Measurements from ENCODE around the gene JARID2. TPM values are rescaled to one million over a fixed set of nuclear protein-coding genes. Genes with fewer than 3 reads are reported as not detected.

Gene JARID2
- total and polyA plus RNA-seq, 10 of the 15 experiments (the other 5 are each of a cell fraction or from before 2014, with no cell fraction given), result 4.2 to 21.6 (median 11.7) TPM

DNA sequence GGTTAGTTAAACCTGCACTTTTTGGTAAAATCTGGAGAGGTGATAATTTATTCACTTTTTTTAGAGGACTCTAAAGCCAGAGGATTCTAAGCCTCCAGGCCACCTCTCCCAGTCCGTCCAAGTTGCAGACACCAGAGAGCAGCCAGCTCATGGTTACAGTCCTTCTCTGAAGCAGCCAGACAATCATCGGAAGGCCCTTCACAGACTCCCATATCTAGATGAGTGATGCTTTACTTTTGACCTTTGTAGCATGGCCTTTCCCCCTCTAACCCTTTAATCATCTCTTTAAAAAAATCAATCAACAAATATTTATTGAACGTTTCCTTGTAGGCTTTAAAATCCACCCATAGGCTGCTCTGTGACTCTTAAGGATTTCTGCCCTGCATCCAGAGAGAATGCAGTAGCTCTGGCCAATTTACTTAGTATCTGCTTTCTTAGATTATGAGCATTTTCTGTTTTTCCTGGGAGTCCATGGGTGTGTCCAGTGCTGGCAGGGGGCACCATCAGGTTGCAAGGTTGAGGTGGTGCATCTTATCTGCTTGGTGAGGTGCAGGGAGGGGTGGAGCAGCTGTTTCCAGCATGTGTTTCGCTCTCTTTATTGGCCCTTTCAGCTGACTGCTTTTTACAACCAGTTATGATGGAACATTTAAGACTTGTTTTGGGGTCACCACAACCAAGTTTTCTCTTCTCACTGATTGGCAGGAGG lies 58.6 kb downstream of the JARID2 start:
- in situ Hi-C loops (cut with MboI), result no loop called here
- TF ChIP-seq HDAC6 (IDR thresholded peaks at IDR 0.05; ENCODE audit: unreplicated experiment), result no peak
- no peak for TF ChIP-seq TBL1XR1 (IDR thresholded peaks at IDR 0.05; ENCODE audit: low read depth, low read length)
- no peak for TF ChIP-seq HDGF (IDR thresholded peaks at IDR 0.05)
- no peak for TF ChIP-seq STAT1 (conservative IDR thresholded peaks at IDR 0.05)
- Histone ChIP-seq H3K4me2 (ENCODE audit: control insufficient read depth, insufficient read depth) (peak overlapping the region; percentile 79), H3K27ac (ENCODE audit: control insufficient read depth, insufficient read depth) (peak overlapping the region; percentile 87), H3K9ac (ENCODE audit: control insufficient read depth, insufficient read depth, low read length) (0 out of 2 replicates have a peak overlapping the region, but pooled peaks have one; percentile 21), H3K9me3 (replicated peaks; ENCODE audit: control insufficient read depth, insufficient read depth, low read length) (no peaks in the 10 kb centered on the region), H3K4me1 (ENCODE audit: control insufficient read depth, insufficient read depth, low read length) (peaks cover 72% of the 10 kb centered on the region), H3K36me3 (ENCODE audit: control insufficient read depth in 2 of 2, insufficient read depth in 2 of 2, low read length in 1 of 2) (no peaks in the 10 kb centered on the region; a peak in 1 of 4 replicates), H2AFZ (ENCODE audit: control insufficient read depth, low read depth, low read length) (no peak overlapping the region), H4K20me1 (ENCODE audit: control insufficient read depth, insufficient read depth) (no peaks in the 10 kb centered on the region), H3K4me3 (peak overlapping the region; percentile 37; the same call in 1 of the 2 replicates), H3K79me2 (ENCODE audit: control insufficient read depth, insufficient read depth, low read length) (peaks cover 96% of the 10 kb centered on the region), H3K27me3 (replicated peaks in 1 of 2; ENCODE audit: control insufficient read depth in 2 of 2, insufficient read depth in 2 of 2, low read length in 1 of 2) (no peaks in the 10 kb centered on the region)
- 80% methylated on average over 4 of the region's 4 CpGs for WGBS (ENCODE audit: insufficient coverage, insufficient replicate concordance, low lambda C conversion rate, missing lambda C conversion rate)
- no TSS peak for BruUV-seq (replicated peaks)
- no peak for ATAC-seq
- POLR2A ChIA-PET, result interaction anchor here (0.5 to 2.1 kb wide), 17 partner anchors 9 to 569 kb away, joined by 3 to 9 read pairs (median 4); no protein-coding TSS in a partner anchor
- RAD21 ChIA-PET (ENCODE audit: unreplicated experiment), result interaction anchor here (0.6 to 5.5 kb wide), 14 partner anchors 15 to 86 kb away, joined by 3 to 59 read pairs (median 4); no protein-coding TSS in a partner anchor
- no peak for DNase-seq (ENCODE audit: low read depth, low spot score)
- FAIRE-seq, result no peak
- intact Hi-C loops (cut with micrococcal nuclease; ENCODE audit: unreplicated experiment), result loop anchor here (2.0 to 5.0 kb wide), 3 partner anchors 20 to 427 kb away; no protein-coding TSS in a partner anchor
- CTCF ChIA-PET, result interaction anchor here (0.6 to 2.9 kb wide), 7 partner anchors 14 to 930 kb away, joined by 3 to 15 read pairs (median 5); no protein-coding TSS in a partner anchor
- SMC1A ChIA-PET (ENCODE audit: uncharacterized antibody, unreplicated experiment), result interaction anchor here (0.6 to 20.9 kb wide), 20 partner anchors 8 to 1072 kb away, joined by 3 to 301 read pairs (median 4); no protein-coding TSS in a partner anchor

DNA sequence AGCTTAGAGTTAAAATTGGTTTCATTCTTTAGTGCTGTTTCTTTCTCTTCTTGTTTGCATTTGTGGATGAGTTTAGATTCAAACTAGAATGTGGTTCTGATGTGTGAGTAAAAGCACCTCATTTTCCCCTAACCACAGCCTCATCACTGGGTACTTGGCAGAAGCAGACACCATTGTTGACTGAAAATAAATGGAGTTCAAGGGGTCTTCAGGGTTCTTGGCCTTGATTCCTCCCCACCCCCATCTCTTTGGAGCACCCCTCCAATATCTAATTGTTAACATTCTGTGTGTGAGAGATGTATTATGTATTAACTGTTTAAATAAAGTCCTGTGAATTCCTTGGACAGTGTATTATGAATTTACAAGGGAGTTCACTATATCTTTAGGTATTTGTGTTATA lies 59.6 kb downstream of the JARID2 start:
- RAD21 ChIA-PET (ENCODE audit: unreplicated experiment), result interaction anchor here (0.6 to 5.5 kb wide), 14 partner anchors 14 to 1195 kb away, joined by 3 to 59 read pairs (median 4); no protein-coding TSS in a partner anchor
- Histone ChIP-seq H3K27me3 (replicated peaks in 1 of 2; ENCODE audit: control insufficient read depth in 2 of 2, insufficient read depth in 2 of 2, low read length in 1 of 2) (no peaks in the 10 kb centered on the region), H3K36me3 (ENCODE audit: control insufficient read depth in 2 of 2, insufficient read depth in 2 of 2, low read length in 1 of 2) (no peaks in the 10 kb centered on the region; a peak in 1 of 4 replicates), H3K9ac (ENCODE audit: control insufficient read depth, insufficient read depth, low read length) (0 out of 2 replicates have a peak overlapping the region, but pooled peaks have one; percentile 21), H3K4me3 (peak overlapping the region; percentile 37; the same call in 1 of the 2 replicates), H4K20me1 (ENCODE audit: control insufficient read depth, insufficient read depth) (no peaks in the 10 kb centered on the region), H3K9me3 (replicated peaks; ENCODE audit: control insufficient read depth, insufficient read depth, low read length) (no peaks in the 10 kb centered on the region), H3K27ac (ENCODE audit: control insufficient read depth, insufficient read depth) (peak overlapping the region; percentile 87), H3K4me1 (ENCODE audit: control insufficient read depth, insufficient read depth, low read length) (peaks cover 68% of the 10 kb centered on the region), H3K79me2 (ENCODE audit: control insufficient read depth, insufficient read depth, low read length) (peaks cover 96% of the 10 kb centered on the region), H2AFZ (ENCODE audit: control insufficient read depth, low read depth, low read length) (no peak overlapping the region), H3K4me2 (ENCODE audit: control insufficient read depth, insufficient read depth) (peak overlapping the region; percentile 79)
- DNase-seq (ENCODE audit: low read depth, low spot score), result no peak
- POLR2A ChIA-PET, result interaction anchor here (0.5 to 1.9 kb wide), 11 partner anchors 8 to 348 kb away, joined by 3 to 8 read pairs (median 4); no protein-coding TSS in a partner anchor
- SMC1A ChIA-PET (ENCODE audit: uncharacterized antibody, unreplicated experiment), result interaction anchor here (0.6 to 20.9 kb wide), 19 partner anchors 9 to 1071 kb away, joined by 3 to 301 read pairs (median 5); no protein-coding TSS in a partner anchor
- in situ Hi-C loops (cut with MboI) (no loop called here), intact Hi-C loops (cut with micrococcal nuclease; ENCODE audit: unreplicated experiment) (loop anchor here (2.0 to 5.0 kb wide), 2 partner anchors 19 to 428 kb away; no protein-coding TSS in a partner anchor)
- FAIRE-seq, result peak; percentile 95
- peak; percentile 67 for ATAC-seq
- no TSS peak for BruUV-seq (replicated peaks)
- CTCF ChIA-PET, result interaction anchor here (0.9 to 2.9 kb wide), 8 partner anchors 13 to 900 kb away, joined by 3 to 15 read pairs (median 4); no protein-coding TSS in a partner anchor
- TF ChIP-seq ATF7 (IDR thresholded peaks at IDR 0.05; ENCODE audit: low read depth) (peak; percentile 19; the same call in 1 of the 2 replicates), ZNF207 (IDR thresholded peaks at IDR 0.05; ENCODE audit: borderline replicate concordance) (no peak), SUZ12 (IDR thresholded peaks at IDR 0.05; ENCODE audit: unreplicated experiment) (no peak), EGR1 (IDR thresholded peaks at IDR 0.05; ENCODE audit: borderline replicate concordance in 1 of 2, low read depth in 2 of 2, low read length in 2 of 2) (no peak)
- TF ChIP-seq, protein P1, sequence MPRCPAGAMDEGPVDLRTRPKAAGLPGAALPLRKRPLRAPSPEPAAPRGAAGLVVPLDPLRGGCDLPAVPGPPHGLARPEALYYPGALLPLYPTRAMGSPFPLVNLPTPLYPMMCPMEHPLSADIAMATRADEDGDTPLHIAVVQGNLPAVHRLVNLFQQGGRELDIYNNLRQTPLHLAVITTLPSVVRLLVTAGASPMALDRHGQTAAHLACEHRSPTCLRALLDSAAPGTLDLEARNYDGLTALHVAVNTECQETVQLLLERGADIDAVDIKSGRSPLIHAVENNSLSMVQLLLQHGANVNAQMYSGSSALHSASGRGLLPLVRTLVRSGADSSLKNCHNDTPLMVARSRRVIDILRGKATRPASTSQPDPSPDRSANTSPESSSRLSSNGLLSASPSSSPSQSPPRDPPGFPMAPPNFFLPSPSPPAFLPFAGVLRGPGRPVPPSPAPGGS (IDR thresholded peaks at IDR 0.05; ENCODE audit: borderline replicate concordance, insufficient read depth, low read depth, low read length, poor library complexity, severe bottlenecking), result peak; percentile 75
